ENCODE results near the gene OR51M1. TPM values are rescaled to one million over a fixed set of nuclear protein-coding genes. Genes with fewer than 3 reads are reported as not detected.
"Not testable (repeated sequence)": the region's sequence is repeated elsewhere in the genome, so short reads cannot be mapped to it uniquely, and the experiment has no call there.

OR51M1 gene
- total RNA-seq, 1 donor from 2014 or later: not detected

- Mint-ChIP-seq H3K9me3 (no peaks in the 10 kb centered on the region), H3K27ac (no peak overlapping the region), H3K36me3 (ENCODE audit: low read depth) (no peaks in the 10 kb centered on the region), H3K4me1 (ENCODE audit: low read depth) (no peaks in the 10 kb centered on the region), H3K27me3 (ENCODE audit: low read depth) (no peaks in the 10 kb centered on the region), H3K4me3 (ENCODE audit: low read depth) (no peak overlapping the region)
- intact Hi-C loops (cut with micrococcal nuclease): no loop called here
- no peak for DNase-seq (ENCODE audit: low spot score)
These were observed 19.9 kb upstream of the OR51M1 start for GRCh38 chr11:5363679-5364078.

- H3K9me3 Mint-ChIP-seq: no peaks in the 10 kb centered on the region
- no peak overlapping the region for H3K4me3 Mint-ChIP-seq (ENCODE audit: low read depth)
- no peak overlapping the region for H3K27ac Mint-ChIP-seq
- DNase-seq (ENCODE audit: low spot score): no peak
- H3K36me3 Mint-ChIP-seq (ENCODE audit: low read depth): no peaks in the 10 kb centered on the region
- H3K27me3 Mint-ChIP-seq (ENCODE audit: low read depth): no peaks in the 10 kb centered on the region
- intact Hi-C loops (cut with micrococcal nuclease): no loop called here
- no peaks in the 10 kb centered on the region for H3K4me1 Mint-ChIP-seq (ENCODE audit: low read depth)
These were observed 19.4 kb upstream of the OR51M1 start for GRCh38 chr11:5364214-5364613.

GRCh38 chr11:5366365-5366764, 17.2 kb upstream of the OR51M1 start:
- H3K4me3 Mint-ChIP-seq (ENCODE audit: low read depth); H3K9me3 Mint-ChIP-seq; H3K4me1 Mint-ChIP-seq (ENCODE audit: low read depth); H3K36me3 Mint-ChIP-seq (ENCODE audit: low read depth); DNase-seq (ENCODE audit: low spot score); H3K27ac Mint-ChIP-seq; H3K27me3 Mint-ChIP-seq (ENCODE audit: low read depth); intact Hi-C loops (cut with micrococcal nuclease): not testable (repeated sequence)

GRCh38 chr11:5366856-5367255, 16.8 kb upstream of the OR51M1 start:
- intact Hi-C loops (cut with micrococcal nuclease): no loop called here
- Mint-ChIP-seq H3K36me3 (ENCODE audit: low read depth) (no peaks in the 10 kb centered on the region), H3K4me1 (ENCODE audit: low read depth) (no peaks in the 10 kb centered on the region), H3K9me3 (no peaks in the 10 kb centered on the region), H3K4me3 (ENCODE audit: low read depth) (no peak overlapping the region), H3K27ac (no peak overlapping the region), H3K27me3 (ENCODE audit: low read depth) (no peaks in the 10 kb centered on the region)
- no peak for DNase-seq (ENCODE audit: low spot score)

DNA sequence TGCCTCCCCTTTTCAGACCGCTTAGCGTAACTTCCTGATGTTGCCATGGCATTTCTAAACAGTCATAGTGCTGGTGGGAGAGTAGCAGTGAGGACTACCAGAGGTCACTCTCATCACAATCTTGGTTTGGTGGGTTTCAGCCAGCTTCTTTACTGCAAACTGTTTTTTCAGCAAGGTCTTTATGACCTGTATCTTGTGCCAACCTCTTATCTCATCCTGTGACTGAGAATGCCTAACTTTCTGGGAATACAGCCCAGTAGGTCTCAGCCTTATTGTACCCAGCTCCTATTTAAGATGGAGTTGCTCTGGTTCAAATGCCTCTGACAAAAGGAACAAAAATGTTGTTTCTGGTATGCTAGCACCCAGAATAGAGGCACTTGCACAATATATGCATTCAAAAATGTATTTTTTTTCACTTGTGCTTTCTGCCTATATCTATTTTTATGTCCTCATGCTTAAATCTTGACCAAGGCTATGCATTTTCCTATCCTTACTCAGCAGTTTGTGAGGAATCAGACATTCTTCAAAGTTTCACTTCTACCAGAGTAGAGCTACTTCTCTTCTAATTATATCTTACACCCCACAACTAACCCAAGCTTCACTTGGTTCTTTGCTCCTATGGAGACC, 16.1 kb upstream of the OR51M1 start:
- no peak for DNase-seq (ENCODE audit: low spot score)
- H3K4me1 Mint-ChIP-seq (ENCODE audit: low read depth): no peaks in the 10 kb centered on the region
- intact Hi-C loops (cut with micrococcal nuclease): no loop called here
- H3K36me3 Mint-ChIP-seq (ENCODE audit: low read depth): no peaks in the 10 kb centered on the region
- H3K9me3 Mint-ChIP-seq: no peaks in the 10 kb centered on the region
- H3K27me3 Mint-ChIP-seq (ENCODE audit: low read depth): no peaks in the 10 kb centered on the region
- no peak overlapping the region for H3K4me3 Mint-ChIP-seq (ENCODE audit: low read depth)
- no peak overlapping the region for H3K27ac Mint-ChIP-seq

- no peak for DNase-seq (ENCODE audit: low spot score)
- Mint-ChIP-seq H3K27me3 (ENCODE audit: low read depth) (no peaks in the 10 kb centered on the region), H3K36me3 (ENCODE audit: low read depth) (no peaks in the 10 kb centered on the region), H3K4me1 (ENCODE audit: low read depth) (no peaks in the 10 kb centered on the region), H3K9me3 (no peaks in the 10 kb centered on the region), H3K4me3 (ENCODE audit: low read depth) (no peak overlapping the region), H3K27ac (no peak overlapping the region)
- intact Hi-C loops (cut with micrococcal nuclease): no loop called here
These were observed 15.0 kb upstream of the OR51M1 start for GRCh38 chr11:5368502-5369043.

GRCh38 chr11:5369789-5370188, 13.8 kb upstream of the OR51M1 start:
- no peaks in the 10 kb centered on the region for H3K4me1 Mint-ChIP-seq (ENCODE audit: low read depth)
- H3K27me3 Mint-ChIP-seq (ENCODE audit: low read depth): no peaks in the 10 kb centered on the region
- DNase-seq (ENCODE audit: low spot score): no peak
- intact Hi-C loops (cut with micrococcal nuclease): no loop called here
- H3K36me3 Mint-ChIP-seq (ENCODE audit: low read depth): no peaks in the 10 kb centered on the region
- H3K27ac Mint-ChIP-seq: no peak overlapping the region
- no peak overlapping the region for H3K4me3 Mint-ChIP-seq (ENCODE audit: low read depth)
- H3K9me3 Mint-ChIP-seq: no peaks in the 10 kb centered on the region

GRCh38 chr11:5380740-5381342, 2.8 kb upstream of the OR51M1 start:
- H3K27ac Mint-ChIP-seq: no peak overlapping the region
- H3K9me3 Mint-ChIP-seq: no peaks in the 10 kb centered on the region
- H3K36me3 Mint-ChIP-seq (ENCODE audit: low read depth): no peaks in the 10 kb centered on the region
- H3K27me3 Mint-ChIP-seq (ENCODE audit: low read depth): no peaks in the 10 kb centered on the region
- no peaks in the 10 kb centered on the region for H3K4me1 Mint-ChIP-seq (ENCODE audit: low read depth)
- DNase-seq (ENCODE audit: low spot score): no peak
- intact Hi-C loops (cut with micrococcal nuclease): loop anchor here (1.0 to 5.0 kb wide), 2 partner anchors 257 to 744 kb away; partner anchors contain the start of gene OR51D1
- H3K4me3 Mint-ChIP-seq (ENCODE audit: low read depth): no peak overlapping the region

GRCh38 chr11:5384335-5384734, 723 bp downstream of the OR51M1 start:
- H3K36me3 Mint-ChIP-seq (ENCODE audit: low read depth): no peaks in the 10 kb centered on the region
- no peak for DNase-seq (ENCODE audit: low spot score)
- H3K27me3 Mint-ChIP-seq (ENCODE audit: low read depth): no peaks in the 10 kb centered on the region
- H3K9me3 Mint-ChIP-seq: no peaks in the 10 kb centered on the region
- H3K4me3 Mint-ChIP-seq (ENCODE audit: low read depth): no peak overlapping the region
- H3K27ac Mint-ChIP-seq: no peak overlapping the region
- intact Hi-C loops (cut with micrococcal nuclease): loop anchor here (5.0 kb wide), 1 partner anchor 747 kb away; the partner anchor contains the start of gene OR51D1
- no peaks in the 10 kb centered on the region for H3K4me1 Mint-ChIP-seq (ENCODE audit: low read depth)

DNA sequence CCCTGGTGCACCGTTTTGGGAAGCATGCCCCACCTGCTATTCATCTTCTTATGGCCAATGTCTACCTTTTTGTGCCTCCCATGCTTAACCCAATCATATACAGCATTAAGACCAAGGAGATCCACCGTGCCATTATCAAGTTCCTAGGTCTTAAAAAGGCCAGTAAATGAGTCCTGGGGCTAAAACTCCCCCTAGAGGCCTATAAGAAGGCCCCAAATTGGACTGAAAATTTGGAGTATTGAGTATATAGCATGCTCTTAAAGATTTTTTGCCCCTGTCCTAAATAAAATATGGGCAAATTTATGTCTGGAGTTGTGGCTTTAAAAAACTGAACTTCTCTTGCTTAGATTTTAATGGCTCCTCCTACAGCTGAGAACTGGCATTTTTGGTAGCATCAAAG, 6.6 kb downstream of the OR51M1 start:
- H3K4me1 Mint-ChIP-seq (ENCODE audit: low read depth): no peaks in the 10 kb centered on the region
- no peak overlapping the region for H3K27ac Mint-ChIP-seq
- H3K27me3 Mint-ChIP-seq (ENCODE audit: low read depth): no peaks in the 10 kb centered on the region
- no peak overlapping the region for H3K4me3 Mint-ChIP-seq (ENCODE audit: low read depth)
- intact Hi-C loops (cut with micrococcal nuclease): no loop called here
- H3K9me3 Mint-ChIP-seq: no peaks in the 10 kb centered on the region
- H3K36me3 Mint-ChIP-seq (ENCODE audit: low read depth): no peaks in the 10 kb centered on the region
- no peak for DNase-seq (ENCODE audit: low spot score)

DNA sequence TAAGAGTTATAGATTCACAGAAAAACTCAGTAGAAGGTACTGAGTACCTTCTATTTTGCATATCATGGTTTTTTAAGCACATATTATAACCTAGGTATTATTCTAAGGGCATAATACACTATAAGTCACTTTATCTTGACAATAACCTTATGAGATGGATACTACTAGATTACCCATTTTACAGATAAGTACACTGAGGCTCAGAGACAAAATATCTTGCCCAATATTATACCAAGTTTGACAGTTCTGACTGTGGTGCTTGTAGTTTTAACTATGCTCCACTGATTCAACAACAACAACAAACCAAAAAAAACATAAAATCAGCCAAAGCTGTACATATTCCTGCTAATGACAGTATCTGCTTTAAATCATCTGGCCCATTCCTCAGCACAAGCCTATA, 10.5 kb downstream of the OR51M1 start:
- Mint-ChIP-seq H3K9me3 (no peaks in the 10 kb centered on the region), H3K4me1 (ENCODE audit: low read depth) (no peaks in the 10 kb centered on the region), H3K27ac (no peak overlapping the region), H3K27me3 (ENCODE audit: low read depth) (no peaks in the 10 kb centered on the region), H3K36me3 (ENCODE audit: low read depth) (no peaks in the 10 kb centered on the region), H3K4me3 (ENCODE audit: low read depth) (no peak overlapping the region)
- intact Hi-C loops (cut with micrococcal nuclease): no loop called here
- no peak for DNase-seq (ENCODE audit: low spot score)

DNA sequence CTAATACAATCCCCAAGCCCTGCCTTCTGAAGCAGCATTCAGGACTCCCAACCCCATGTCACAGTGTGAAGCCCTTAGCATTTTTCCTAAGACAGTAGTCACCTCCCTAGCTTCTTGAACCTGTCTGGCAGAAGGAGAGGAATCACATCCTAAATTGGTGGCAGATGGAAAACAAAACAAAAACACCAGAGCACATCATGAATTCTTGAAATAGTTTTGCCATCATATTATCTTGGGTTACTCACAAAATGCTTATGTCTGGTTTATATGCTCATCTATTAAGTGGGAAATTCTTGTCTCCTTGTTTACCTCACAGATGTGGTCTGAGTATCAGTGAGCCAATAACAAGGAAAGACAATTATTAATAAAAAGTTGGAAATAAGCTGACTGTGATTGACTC, 15.3 kb downstream of the OR51M1 start:
- intact Hi-C loops (cut with micrococcal nuclease): no loop called here
- Mint-ChIP-seq H3K4me3 (ENCODE audit: low read depth) (no peak overlapping the region), H3K27ac (no peak overlapping the region), H3K9me3 (no peaks in the 10 kb centered on the region), H3K4me1 (ENCODE audit: low read depth) (no peaks in the 10 kb centered on the region), H3K27me3 (ENCODE audit: low read depth) (no peaks in the 10 kb centered on the region), H3K36me3 (ENCODE audit: low read depth) (no peaks in the 10 kb centered on the region)
- DNase-seq (ENCODE audit: low spot score): no peak

DNA sequence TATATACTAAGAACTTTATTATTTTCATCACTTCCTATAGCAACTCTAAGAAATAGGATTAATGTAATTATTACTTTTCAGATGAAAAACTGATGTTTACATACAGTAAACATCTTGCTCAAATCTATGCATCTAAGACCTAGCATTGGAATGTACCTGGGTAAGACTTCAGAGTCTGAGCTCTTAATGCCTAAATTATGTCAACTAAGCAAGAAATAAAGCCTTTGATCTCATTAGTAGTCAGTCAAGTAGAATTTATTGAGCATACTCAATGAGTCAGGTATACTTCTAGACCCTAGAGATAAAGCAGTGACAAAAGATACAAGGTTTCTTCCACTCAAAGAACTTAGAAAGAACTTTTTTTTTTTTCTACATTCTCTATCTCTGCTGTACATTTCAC, 21.6 kb downstream of the OR51M1 start:
- no peak for DNase-seq (ENCODE audit: low spot score)
- Mint-ChIP-seq H3K27me3 (ENCODE audit: low read depth) (no peaks in the 10 kb centered on the region), H3K4me3 (ENCODE audit: low read depth) (no peak overlapping the region), H3K4me1 (ENCODE audit: low read depth) (no peaks in the 10 kb centered on the region), H3K27ac (no peak overlapping the region), H3K9me3 (no peaks in the 10 kb centered on the region), H3K36me3 (ENCODE audit: low read depth) (no peaks in the 10 kb centered on the region)
- intact Hi-C loops (cut with micrococcal nuclease): no loop called here
